Measurements from ENCODE around the gene RHOA.
A peak's percentile ranks its signal among the peaks of the same experiment; 100 is the strongest.
"Not testable (repeated sequence)": the region's sequence is repeated elsewhere in the genome, so short reads cannot be mapped to it uniquely, and the experiment has no call there.

Gene RHOA

GRCh38 chr3:49371946-49372345, 39.8 kb downstream of the RHOA start:
- no peak for DNase-seq (ENCODE audit: low read depth in 2 of 2, low spot score in 1 of 2)

GRCh38 chr3:49370585-49371290, 41.0 kb downstream of the RHOA start:
- DNase-seq (ENCODE audit: low read depth in 2 of 2, low spot score in 1 of 2): no peak

- no peak for DNase-seq (ENCODE audit: low read depth in 2 of 2, low spot score in 1 of 2)
Observed at GRCh38 chr3:49362561-49362960, 49.2 kb downstream of the RHOA start.

DNA sequence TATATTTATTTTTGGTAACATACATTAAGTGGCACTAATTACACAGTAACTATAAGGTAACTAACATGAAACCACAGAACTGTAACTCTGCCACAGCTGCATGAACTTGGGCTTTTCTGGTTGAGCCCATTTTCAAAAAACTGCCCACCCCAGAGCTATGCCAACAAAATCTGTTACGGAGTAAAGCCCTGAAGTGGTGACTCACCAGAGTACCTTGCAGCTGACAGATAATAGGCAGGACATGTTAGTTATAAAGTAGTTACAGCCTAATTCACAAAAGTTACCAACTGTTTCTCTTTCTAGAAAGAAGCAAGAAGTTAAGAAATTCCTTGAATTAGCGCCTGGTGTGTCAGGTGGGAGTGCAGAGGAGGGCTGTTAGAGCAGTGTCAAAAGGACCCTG, 52.2 kb downstream of the RHOA start:
- no peak for DNase-seq (ENCODE audit: low read depth in 2 of 2, low spot score in 1 of 2)

DNA sequence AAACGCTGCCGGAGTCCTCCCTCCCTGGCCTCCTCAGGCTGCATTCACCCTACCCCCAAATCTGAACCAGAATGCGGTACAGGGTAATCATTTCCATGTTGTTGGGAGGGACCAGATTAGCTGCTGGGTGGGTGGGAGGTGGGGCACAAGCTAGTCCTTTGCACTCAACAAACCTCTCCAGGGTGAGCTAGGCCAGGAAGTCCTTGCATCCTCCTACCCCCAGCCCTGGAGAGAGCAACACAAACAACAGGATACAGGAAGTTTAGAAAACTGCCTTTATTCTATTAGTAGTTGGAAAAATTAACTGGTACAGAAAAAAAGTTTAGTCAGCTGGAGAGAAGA, 52.9 kb downstream of the RHOA start:
- DNase-seq (ENCODE audit: low read depth in 2 of 2, low spot score in 1 of 2): no peak

DNA sequence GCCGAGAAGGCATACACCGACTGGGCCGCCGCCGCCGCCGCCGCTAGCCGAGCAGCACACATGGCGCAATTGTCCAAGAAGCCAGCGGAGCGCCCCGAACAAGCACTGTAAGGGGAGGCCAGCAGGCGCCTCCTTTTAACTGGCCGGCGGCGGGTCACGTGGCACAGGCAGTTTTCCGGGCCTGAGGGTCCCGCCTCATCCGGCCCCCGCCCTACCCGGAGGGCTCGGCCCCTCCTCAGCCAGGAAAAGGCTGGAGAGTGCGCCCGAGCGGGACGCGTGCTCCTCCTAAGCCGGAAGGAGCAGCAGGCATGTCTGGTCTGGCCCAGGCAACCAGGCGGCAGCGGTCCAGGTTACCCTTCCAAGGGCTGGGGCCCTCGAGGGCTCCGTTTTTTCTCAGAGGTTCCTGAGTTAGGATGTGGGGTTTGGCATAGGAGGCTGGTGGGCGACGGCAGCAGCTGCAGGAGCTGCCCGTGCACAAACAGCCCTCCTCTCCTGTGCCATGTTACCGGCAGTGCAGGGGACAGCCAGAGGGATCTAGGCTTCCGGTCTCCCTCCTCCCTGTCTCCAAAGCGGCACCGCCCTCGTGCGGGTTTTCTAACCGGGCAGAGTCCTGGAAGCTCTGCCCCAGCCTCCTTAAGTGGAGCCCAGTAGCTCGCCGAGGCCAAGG, 53.4 kb downstream of the RHOA start, which contains the start of gene GPX1:
Gene GPX1, minus strand, starts transcription at position 137 of the 667 bp plus-strand sequence. Its CDS starts 75 bp downstream, at position 62.
- peak; percentile 45 to 54 for DNase-seq (ENCODE audit: low read depth in 2 of 2, low spot score in 1 of 2)

DNA sequence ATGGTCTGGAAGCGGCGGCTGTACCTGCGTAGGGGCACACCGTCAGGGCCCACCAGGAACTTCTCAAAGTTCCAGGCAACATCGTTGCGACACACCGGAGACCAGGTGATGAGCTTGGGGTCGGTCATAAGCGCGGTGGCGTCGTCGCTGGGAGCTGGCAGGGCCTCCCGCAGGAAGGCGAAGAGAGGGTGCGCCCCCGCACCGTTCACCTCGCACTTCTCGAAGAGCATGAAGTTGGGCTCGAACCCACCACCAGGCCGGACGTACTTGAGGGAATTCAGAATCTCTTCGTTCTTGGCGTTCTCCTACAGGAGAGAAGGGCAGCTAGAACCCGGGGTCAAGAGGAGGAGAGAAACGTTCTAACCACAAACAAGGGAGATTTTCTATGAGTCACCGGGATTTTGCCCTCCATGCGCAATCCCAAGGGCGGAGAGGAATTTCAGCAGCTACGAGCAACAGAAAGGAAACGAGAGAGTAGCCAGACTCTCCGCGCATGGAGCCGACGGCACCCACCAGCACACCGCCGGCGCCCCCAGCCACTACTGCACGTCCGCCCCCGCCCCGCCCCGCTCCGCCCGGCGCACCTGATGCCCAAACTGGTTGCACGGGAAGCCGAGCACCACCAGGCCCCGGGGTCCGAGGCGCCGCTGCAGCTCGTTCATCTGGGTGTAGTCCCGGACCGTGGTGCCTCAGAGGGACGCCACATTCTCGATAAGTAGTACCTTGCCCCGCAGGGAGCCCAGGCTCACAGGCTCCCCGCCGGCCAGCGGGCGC, 54.1 kb downstream of the RHOA start:
- DNase-seq (ENCODE audit: low read depth in 2 of 2, low spot score in 1 of 2): not testable (repeated sequence)

- not testable (repeated sequence) for DNase-seq (ENCODE audit: low read depth in 2 of 2, low spot score in 1 of 2)
Observed at GRCh38 chr3:49357095-49357442, 54.7 kb downstream of the RHOA start.

DNA sequence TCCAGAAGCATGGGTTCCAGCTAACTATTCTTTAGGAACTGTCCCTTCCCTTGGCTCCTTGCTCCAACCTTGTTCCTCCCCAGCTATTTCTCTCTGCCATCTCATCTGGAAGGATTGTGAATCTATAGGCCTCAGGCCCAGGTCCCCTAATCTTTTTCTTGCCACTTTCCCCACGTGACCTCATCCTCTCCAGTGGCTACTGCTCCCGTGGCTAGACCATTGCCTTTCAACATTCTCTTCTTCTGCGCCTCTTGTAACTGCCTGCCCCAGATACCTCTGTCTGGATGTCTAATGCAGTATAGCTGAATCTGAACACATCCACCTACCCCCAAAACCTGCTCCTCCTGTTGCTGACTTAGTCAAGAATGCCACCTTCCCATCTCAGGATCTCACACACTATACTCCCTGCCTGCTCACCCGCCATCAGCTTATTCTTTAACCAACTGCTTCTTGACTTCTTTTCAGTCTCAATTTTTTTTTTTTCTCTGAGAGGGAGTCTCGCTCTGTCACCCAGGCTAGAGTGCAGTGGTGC, 58.8 kb downstream of the RHOA start:
- no peak for DNase-seq (ENCODE audit: low read depth in 2 of 2, low spot score in 1 of 2)

DNA sequence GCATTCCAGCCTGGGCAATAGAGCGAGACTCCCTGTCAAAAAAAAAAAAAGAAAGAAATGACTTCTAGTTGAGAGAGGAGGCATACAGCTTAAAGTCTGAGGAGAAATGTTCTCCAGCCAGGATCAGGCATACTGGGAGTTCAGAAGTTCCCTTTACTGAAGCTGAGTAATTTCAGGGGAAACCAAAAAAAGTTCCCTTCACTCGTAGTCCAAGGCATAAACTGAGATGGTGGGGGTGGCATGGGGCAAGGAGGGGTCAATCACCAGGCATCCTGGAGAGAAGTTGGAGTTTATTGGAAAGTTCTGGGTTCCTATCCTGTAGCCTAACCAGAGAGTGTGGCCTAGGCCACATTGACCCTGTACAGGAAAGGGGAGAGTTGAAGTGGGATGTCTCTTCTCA, 59.5 kb downstream of the RHOA start:
- no peak for DNase-seq (ENCODE audit: low read depth in 2 of 2, low spot score in 1 of 2)

- no peak for DNase-seq (ENCODE audit: low read depth in 2 of 2, low spot score in 1 of 2)
Observed at GRCh38 chr3:49351521-49352011, 60.2 kb downstream of the RHOA start.

DNA sequence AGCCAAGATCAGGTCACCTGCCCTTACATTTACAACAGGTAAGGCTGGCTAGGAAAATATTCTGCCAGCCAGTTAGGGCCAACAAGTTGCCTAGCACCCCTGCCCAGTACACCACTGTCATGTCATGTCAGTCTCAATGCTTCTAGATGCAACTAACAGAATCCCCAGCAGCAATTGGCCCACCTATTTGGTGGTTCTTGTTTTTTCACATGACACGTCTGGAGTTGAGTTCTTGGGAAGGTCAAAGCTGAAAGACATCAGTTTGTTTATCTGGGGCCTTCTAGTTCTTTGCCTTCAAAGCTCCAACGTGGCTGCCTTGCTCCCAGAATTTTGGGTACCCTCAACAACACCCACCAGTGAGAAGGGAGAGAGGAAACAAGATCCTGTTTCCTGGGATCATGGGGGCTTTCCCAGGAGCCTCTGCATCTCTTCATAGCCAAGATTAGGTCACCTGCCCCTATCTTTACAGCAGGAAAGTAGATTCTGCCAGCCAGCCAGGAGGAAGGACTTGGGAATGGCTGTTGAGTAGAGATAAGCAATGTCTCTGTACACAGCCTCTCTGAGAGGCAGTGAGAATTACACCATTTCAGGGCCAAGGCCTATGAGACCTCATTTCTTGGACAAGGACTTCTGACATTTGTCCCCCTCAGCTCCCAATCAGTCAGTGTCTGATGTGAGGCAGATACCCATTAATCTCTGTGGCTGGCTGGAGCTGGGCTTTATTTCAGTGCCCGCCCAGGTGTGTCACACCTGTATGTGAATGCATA, 62.2 kb downstream of the RHOA start:
- no peak for DNase-seq (ENCODE audit: low read depth in 2 of 2, low spot score in 1 of 2)

- not testable (repeated sequence) for DNase-seq (ENCODE audit: low read depth in 2 of 2, low spot score in 1 of 2)
Observed at GRCh38 chr3:49348361-49348760, 63.4 kb downstream of the RHOA start.

DNA sequence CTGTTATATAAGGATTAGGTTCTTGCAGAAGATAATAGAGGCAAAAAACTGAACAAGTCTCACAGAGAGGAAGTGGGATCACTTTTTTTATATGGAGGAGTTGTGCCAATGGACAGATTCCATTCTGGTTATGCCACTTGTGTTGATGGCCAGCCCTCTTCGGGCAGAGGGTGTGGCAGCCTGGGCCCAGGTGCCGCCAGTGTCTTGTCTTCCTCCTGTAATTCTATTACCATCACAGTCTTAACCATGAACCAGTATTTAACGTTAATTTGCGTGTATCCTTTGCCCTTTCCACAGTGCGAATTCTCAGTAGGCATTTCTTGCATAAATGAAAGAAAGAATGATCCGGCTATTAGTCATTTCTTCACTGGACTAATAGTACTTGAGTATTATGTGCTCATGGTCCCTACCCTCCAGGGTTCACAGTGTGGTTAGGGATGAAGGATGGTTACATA, 65.0 kb downstream of the RHOA start:
- DNase-seq (ENCODE audit: low read depth in 2 of 2, low spot score in 1 of 2): no peak

DNA sequence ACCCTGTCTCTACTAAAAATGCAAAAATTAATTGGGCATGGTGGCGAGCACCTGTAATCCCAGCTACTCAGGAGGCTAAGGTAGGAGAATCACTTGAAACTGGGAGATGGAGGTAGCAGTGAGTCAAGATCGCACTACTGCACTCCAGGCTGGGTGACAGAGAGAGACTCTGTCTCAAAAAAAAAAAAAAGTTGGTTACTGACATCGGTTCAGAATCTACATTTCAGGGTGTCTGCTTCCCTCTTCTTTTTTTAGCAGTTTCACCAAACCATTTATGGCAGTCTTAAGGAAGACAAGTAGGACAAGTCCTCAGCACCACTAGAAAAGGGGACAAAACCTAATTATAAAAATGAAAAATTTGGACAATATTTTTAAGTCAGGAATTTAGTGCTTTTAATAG, 68.6 kb downstream of the RHOA start:
- DNase-seq (ENCODE audit: low read depth in 2 of 2, low spot score in 1 of 2): no peak

GRCh38 chr3:49341996-49342395, 69.8 kb downstream of the RHOA start:
- DNase-seq (ENCODE audit: low read depth in 2 of 2, low spot score in 1 of 2): no peak

DNA sequence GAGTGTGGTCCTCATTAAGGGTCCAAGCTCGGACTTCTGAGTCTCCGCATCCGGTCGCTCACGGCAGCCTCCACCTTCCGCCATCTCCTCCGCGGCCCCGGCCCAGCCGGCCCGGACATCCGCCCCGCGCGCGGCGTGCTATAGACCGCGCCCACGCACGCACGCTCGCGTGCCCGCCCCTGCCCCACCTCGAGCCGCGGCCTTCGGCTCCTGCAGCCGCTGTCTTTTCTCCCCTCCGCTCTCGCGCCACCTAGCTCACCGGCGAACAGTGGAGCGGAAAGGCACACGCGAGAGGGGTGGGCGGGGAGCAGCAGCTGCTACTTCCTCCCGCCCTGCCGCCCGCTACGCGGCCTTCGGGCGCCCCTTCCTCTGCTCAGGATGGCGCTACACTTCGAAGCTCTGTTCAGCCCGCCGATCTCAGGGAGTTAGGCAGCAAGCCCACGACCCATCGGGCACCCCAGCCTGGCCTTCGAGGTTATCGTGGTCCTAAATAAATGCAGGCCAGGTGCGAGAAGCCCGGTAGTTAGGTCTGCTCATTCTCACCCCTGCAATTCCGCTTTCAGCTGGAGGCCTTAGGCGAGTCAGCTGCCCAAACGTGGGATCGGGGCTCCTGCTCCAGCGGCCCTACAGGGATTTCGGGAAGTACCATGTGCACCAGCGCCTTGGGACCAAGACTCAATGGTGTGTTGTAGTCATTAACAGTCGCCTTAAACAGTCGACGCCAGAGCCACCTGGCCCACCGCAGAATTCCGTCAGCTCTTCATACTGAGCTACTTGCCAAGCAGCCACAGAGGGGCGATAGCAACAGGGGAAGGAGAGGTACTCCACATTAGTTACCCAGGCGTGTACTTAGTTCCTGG, 71.6 kb downstream of the RHOA start, which contains the start of gene USP4:
Gene USP4, minus strand, starts transcription at position 113 of the 860 bp plus-strand sequence. Its CDS starts 29 bp downstream, at position 84.
- peak; percentile 79 to 84 for DNase-seq (ENCODE audit: low read depth in 2 of 2, low spot score in 1 of 2)

DNA sequence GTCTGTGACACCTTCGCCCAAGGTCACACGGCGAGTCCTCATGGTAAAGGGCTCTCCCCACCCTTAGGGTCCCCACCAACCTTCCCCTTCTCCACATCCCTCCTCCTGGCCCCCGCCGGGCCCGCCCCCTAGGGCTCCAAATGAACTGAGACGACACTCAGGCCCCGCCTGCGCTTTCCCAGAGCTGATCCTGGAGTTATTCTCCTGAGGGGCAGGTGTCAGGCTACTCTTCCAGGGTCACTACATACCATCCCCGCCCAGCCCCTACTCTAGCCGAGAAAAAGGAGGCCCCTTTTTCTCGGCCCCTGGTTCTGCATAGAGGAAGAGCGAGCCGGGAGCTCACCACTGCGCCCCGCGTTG, 72.2 kb downstream of the RHOA start:
- DNase-seq (ENCODE audit: low read depth in 2 of 2, low spot score in 1 of 2): no peak

DNA sequence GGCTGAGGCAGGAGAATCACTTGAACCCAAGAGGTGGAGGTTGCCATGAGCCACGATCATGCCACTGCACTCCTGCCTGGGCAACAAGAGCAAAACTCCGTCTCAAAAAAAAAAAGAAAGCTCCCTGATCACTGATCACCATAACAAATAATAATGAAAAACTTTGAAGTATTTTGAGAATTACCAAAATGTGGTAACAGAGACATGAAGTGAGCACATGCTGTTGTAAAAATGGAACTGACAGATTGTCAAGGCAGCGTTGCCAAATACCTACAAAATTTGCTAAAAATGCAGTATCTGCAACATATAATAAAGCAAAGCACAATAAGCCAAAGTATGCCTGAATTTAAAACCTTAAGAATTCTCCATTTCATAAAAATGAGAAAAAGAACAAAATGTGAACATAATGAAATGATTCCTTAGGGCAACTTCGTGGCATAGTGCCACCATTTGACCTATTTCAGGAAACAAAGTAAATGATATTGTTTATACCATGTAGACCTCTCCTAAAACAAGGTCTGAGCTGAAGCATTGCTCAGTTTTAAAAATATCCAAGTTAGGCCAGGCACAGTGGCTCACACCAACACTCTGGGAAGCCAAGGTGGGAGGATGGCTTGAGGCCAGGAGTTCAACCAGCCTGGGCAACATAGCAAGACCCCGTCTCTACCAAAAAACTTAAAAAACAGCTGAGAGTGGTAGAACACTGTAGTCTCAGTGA, 77.7 kb downstream of the RHOA start:
- DNase-seq (ENCODE audit: low read depth in 2 of 2, low spot score in 1 of 2): no peak
